ENCODE data around the gene PKIG. TPM values are rescaled to one million over a fixed set of nuclear protein-coding genes. Genes with fewer than 3 reads are reported as not detected.

PKIG gene
- total RNA-seq, 1 donor from 2014 or later = 40.6 TPM

- H3K9ac ChIP-seq = no peak overlapping the region
- H3K79me2 ChIP-seq (ENCODE audit: low read depth) = no peaks in the 10 kb centered on the region
- H3K27me3 Mint-ChIP-seq (ENCODE audit: insufficient read depth, low read depth) = peaks cover 10% of the 10 kb centered on the region
- no peak overlapping the region for H3K4me3 Mint-ChIP-seq
- DNase-seq (ENCODE audit: low spot score) = no peak
- no peaks in the 10 kb centered on the region for H3K9me3 Mint-ChIP-seq
- H3K4me3 ChIP-seq = no peak overlapping the region
- H3K9me3 ChIP-seq (ENCODE audit: low read depth) = no peaks in the 10 kb centered on the region
- no peaks in the 10 kb centered on the region for H3K36me3 ChIP-seq
- peaks cover 5% of the 10 kb centered on the region for H3K27me3 ChIP-seq
- H2AFZ ChIP-seq (replicated peaks) = no peak overlapping the region
- H3K36me3 Mint-ChIP-seq = no peaks in the 10 kb centered on the region
- TF ChIP-seq, protein P1, sequence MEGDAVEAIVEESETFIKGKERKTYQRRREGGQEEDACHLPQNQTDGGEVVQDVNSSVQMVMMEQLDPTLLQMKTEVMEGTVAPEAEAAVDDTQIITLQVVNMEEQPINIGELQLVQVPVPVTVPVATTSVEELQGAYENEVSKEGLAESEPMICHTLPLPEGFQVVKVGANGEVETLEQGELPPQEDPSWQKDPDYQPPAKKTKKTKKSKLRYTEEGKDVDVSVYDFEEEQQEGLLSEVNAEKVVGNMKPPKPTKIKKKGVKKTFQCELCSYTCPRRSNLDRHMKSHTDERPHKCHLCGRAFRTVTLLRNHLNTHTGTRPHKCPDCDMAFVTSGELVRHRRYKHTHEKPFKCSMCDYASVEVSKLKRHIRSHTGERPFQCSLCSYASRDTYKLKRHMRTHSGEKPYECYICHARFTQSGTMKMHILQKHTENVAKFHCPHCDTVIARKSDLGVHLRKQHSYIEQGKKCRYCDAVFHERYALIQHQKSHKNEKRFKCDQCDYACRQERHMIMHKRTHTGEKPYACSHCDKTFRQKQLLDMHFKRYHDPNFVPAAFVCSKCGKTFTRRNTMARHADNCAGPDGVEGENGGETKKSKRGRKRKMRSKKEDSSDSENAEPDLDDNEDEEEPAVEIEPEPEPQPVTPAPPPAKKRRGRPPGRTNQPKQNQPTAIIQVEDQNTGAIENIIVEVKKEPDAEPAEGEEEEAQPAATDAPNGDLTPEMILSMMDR (IDR thresholded peaks at IDR 0.05) = no peak
- TF ChIP-seq EZH2phosphoT487 (IDR thresholded peaks at IDR 0.05) (no peak), EZH2 (IDR thresholded peaks at IDR 0.05) (no peak)
- no peaks in the 10 kb centered on the region for H4K20me1 ChIP-seq (ENCODE audit: low read depth)
- H3K4me1 Mint-ChIP-seq = peaks cover 46% of the 10 kb centered on the region
- H3K4me2 ChIP-seq = peak overlapping the region; percentile 52
- H3K27ac ChIP-seq = peak overlapping the region; percentile 98
- no peak overlapping the region for H3K27ac Mint-ChIP-seq
- peaks cover 55% of the 10 kb centered on the region for H3K4me1 ChIP-seq
- peaks cover 51% of the 10 kb centered on the region for H3F3A ChIP-seq (ENCODE audit: low read depth)
Measured at GRCh38 chr20:44646641-44647274, 64.4 kb downstream of the PKIG start.

- Histone ChIP-seq H3K4me3 (no peak overlapping the region), H3K36me3 (no peaks in the 10 kb centered on the region), H3K9ac (no peak overlapping the region), H2AFZ (replicated peaks) (no peak overlapping the region), H3F3A (ENCODE audit: low read depth) (peaks cover 47% of the 10 kb centered on the region), H3K9me3 (ENCODE audit: low read depth) (no peaks in the 10 kb centered on the region), H3K4me1 (peaks cover 47% of the 10 kb centered on the region), H3K4me2 (no peak overlapping the region), H3K79me2 (ENCODE audit: low read depth) (no peaks in the 10 kb centered on the region), H3K27me3 (peaks cover 17% of the 10 kb centered on the region), H3K27ac (no peak overlapping the region), H4K20me1 (ENCODE audit: low read depth) (no peaks in the 10 kb centered on the region)
- TF ChIP-seq, protein P1 (IDR thresholded peaks at IDR 0.05) = no peak
- TF ChIP-seq EZH2phosphoT487 (IDR thresholded peaks at IDR 0.05) (no peak), EZH2 (IDR thresholded peaks at IDR 0.05) (no peak)
- peaks cover 13% of the 10 kb centered on the region for H3K27me3 Mint-ChIP-seq (ENCODE audit: insufficient read depth, low read depth)
- DNase-seq (ENCODE audit: low spot score) = no peak
- no peak overlapping the region for H3K27ac Mint-ChIP-seq
- peaks cover under 1% of the 10 kb centered on the region for H3K9me3 Mint-ChIP-seq
- H3K4me1 Mint-ChIP-seq = peaks cover 38% of the 10 kb centered on the region
- H3K36me3 Mint-ChIP-seq = no peaks in the 10 kb centered on the region
- no peak overlapping the region for H3K4me3 Mint-ChIP-seq
Measured at GRCh38 chr20:44648068-44648467, 65.7 kb downstream of the PKIG start.

DNA sequence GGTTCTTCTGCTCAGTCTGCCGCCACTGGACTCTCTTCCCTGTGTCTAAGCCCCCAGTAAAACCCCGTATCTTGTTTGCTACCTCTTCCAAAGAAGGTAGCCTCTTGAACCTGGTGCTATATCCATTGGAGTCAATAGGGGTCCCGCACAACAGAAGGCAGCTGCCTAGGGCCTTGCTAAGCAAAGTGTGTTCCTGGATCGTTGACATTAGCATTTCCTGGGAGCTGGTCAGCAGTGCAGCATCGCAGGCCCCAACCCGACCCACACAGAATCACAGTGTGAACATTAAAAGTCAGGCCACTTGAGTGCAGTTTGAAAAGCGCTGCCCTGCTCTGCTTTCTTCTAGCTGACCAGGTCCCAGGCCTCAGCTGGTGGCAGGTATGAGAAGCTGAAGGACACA lies 66.2 kb downstream of the PKIG start:
- peaks cover 2% of the 10 kb centered on the region for H3K9me3 Mint-ChIP-seq
- H3K4me1 Mint-ChIP-seq = peaks cover 35% of the 10 kb centered on the region
- H3K4me3 Mint-ChIP-seq = no peak overlapping the region
- Histone ChIP-seq H3K4me1 (peaks cover 42% of the 10 kb centered on the region), H4K20me1 (ENCODE audit: low read depth) (no peaks in the 10 kb centered on the region), H3K36me3 (no peaks in the 10 kb centered on the region), H3K4me2 (no peak overlapping the region), H3F3A (ENCODE audit: low read depth) (peaks cover 43% of the 10 kb centered on the region), H3K9ac (no peak overlapping the region), H3K27ac (no peak overlapping the region), H3K9me3 (ENCODE audit: low read depth) (no peaks in the 10 kb centered on the region), H3K79me2 (ENCODE audit: low read depth) (no peaks in the 10 kb centered on the region), H3K27me3 (peaks cover 22% of the 10 kb centered on the region), H3K4me3 (no peak overlapping the region), H2AFZ (replicated peaks) (no peak overlapping the region)
- peaks cover 15% of the 10 kb centered on the region for H3K27me3 Mint-ChIP-seq (ENCODE audit: insufficient read depth, low read depth)
- H3K27ac Mint-ChIP-seq = peak overlapping the region; percentile 29
- DNase-seq (ENCODE audit: low spot score) = peak; percentile 48
- no peaks in the 10 kb centered on the region for H3K36me3 Mint-ChIP-seq
- TF ChIP-seq EZH2 (IDR thresholded peaks at IDR 0.05) = no peak
- no peak for TF ChIP-seq EZH2phosphoT487 (IDR thresholded peaks at IDR 0.05)
- TF ChIP-seq, protein P1 (IDR thresholded peaks at IDR 0.05) = peak; percentile 12
